T-cell (primary cell): Measurements from ENCODE around the gene CRYBB1. TPM values are rescaled to one million over a fixed set of nuclear protein-coding genes. Genes with fewer than 3 reads are reported as not detected.

Source experiments
- ATAC-seq, 4 experiments: fragments of 200-7000 bp in 3 of 4; fragments of 150-1000 bp in 1 of 4; cut with Tn5 transposase; replicated peaks in 1 of 4; 1 replicate in 3 of 4; 2 replicates in 1 of 4; pipeline ENCODE4 v1.10.0; 2021; ENCODE audit warnings: moderate library complexity in 3 of 4, mild to moderate bottlenecking in 2 of 4, moderate number of reproducible peaks in 1 of 4
- CTCF ChIA-PET, 2 donors: fragments of 300-600 bp; sonication (Branson Sonifier 250); formaldehyde crosslinking; loops; one replicate each; lab custom pipeline; 2022; ENCODE audit warnings: antibody characterized with exemption in 2 of 2; lab: Charles Lee
- POLR2A ChIA-PET, 2 donors: fragments of 300-600 bp; sonication (Branson Sonifier 250); formaldehyde crosslinking; loops; one replicate each; lab custom pipeline; 2022; ENCODE audit warnings: antibody characterized with exemption in 2 of 2; lab: Charles Lee
- DNase-seq, 35 experiments: peaks; one replicate each; pipeline versions ENCODE4 v3.0.0 to v3.0.0-alpha.2; 2013 to 2023
- H3K27ac ChIP-seq: one replicate; pipeline ENCODE4 v1.5.1; 2013; ENCODE audit warnings: low read length
- H3K27me3 ChIP-seq, 2 experiments: replicated peaks in 1 of 2; 1 replicate in 1 of 2; 2 replicates in 1 of 2; pipeline versions ENCODE4 v1.6.1 to v1.7.0; 2013; ENCODE audit warnings: low read length in 1 of 2, mixed read lengths in 1 of 2; ENCODE audit not compliant: control insufficient read depth in 2 of 2, insufficient read depth in 2 of 2; ENCODE audit errors: extremely low read depth in 1 of 2
- H3K36me3 ChIP-seq, 2 donors: 1 replicate in 1 of 2; 2 replicates in 1 of 2; pipeline versions ENCODE4 v1.6.1 to v1.7.0; 2013; ENCODE audit warnings: low read length in 1 of 2; ENCODE audit not compliant: control insufficient read depth in 2 of 2, insufficient read depth in 1 of 2; ENCODE audit errors: extremely low read depth in 1 of 2
- H3K4me1 ChIP-seq, 2 experiments: 1 replicate in 1 of 2; 2 replicates in 1 of 2; pipeline versions ENCODE4 v1.6.1 to v1.7.0; 2013; ENCODE audit warnings: low read length in 2 of 2, mixed read lengths in 1 of 2; ENCODE audit not compliant: insufficient read depth in 2 of 2, control insufficient read depth in 1 of 2; ENCODE audit errors: extremely low read depth in 1 of 2
- H3K4me3 ChIP-seq, 2 donors: 1 replicate in 1 of 2; 2 replicates in 1 of 2; pipeline versions ENCODE4 v1.5.1 to v1.7.0; 2013; ENCODE audit warnings: mild to moderate bottlenecking in 2 of 2, low read length in 1 of 2, moderate library complexity in 1 of 2; ENCODE audit not compliant: control insufficient read depth in 1 of 2; ENCODE audit errors: extremely low read depth in 1 of 2
- H3K9me3 ChIP-seq: 2 replicates; pipeline ENCODE4 v1.7.0; 2013
- H3K27ac Mint-ChIP-seq, 2 donors: one replicate each; pipeline ENCODE4 v1.8.0; 2020 to 2021; ENCODE audit warnings: mild to moderate bottlenecking in 2 of 2, mixed read lengths in 2 of 2
- H3K27me3 Mint-ChIP-seq, 2 donors: one replicate each; pipeline ENCODE4 v1.8.0; 2021 to 2022; ENCODE audit warnings: mixed read lengths in 2 of 2
- H3K36me3 Mint-ChIP-seq: one replicate; pipeline ENCODE4 v1.8.0; 2021; ENCODE audit warnings: mixed read lengths
- H3K4me1 Mint-ChIP-seq, 3 donors: one replicate each; pipeline ENCODE4 v1.8.0; 2020 to 2022; ENCODE audit warnings: mixed read lengths in 3 of 3, mild to moderate bottlenecking in 1 of 3
- H3K4me3 Mint-ChIP-seq, 3 donors: one replicate each; pipeline ENCODE4 v1.8.0; 2020 to 2022; ENCODE audit warnings: mild to moderate bottlenecking in 3 of 3, mixed read lengths in 3 of 3, moderate library complexity in 3 of 3
- H3K9me3 Mint-ChIP-seq, 3 donors: one replicate each; pipeline ENCODE4 v1.8.0; 2020 to 2022; ENCODE audit warnings: mixed read lengths in 3 of 3
- WGBS: methylation state at CpG from one replicate; pipeline ENCODE4 v1.1.5; 2013; ENCODE audit warnings: missing lambda C conversion rate; ENCODE audit not compliant: insufficient coverage; 5-methylcytosine and 5-hydroxymethylcytosine counted together
- total RNA-seq, 35 experiments: library from RNA in 6 of 35; stranded (reverse) in 6 of 35; fragments of 120-200 nt in 1 of 35; gene quantifications; one replicate each; pipeline versions ENCODE4 v1.2.1 to v1.2.4 and lab custom pipeline; 2013 to 2026

Gene CRYBB1
- total RNA-seq, 5 donors from 2014 or later (not counting 1 experiment from before 2014, with no cell fraction given) = not detected

DNA sequence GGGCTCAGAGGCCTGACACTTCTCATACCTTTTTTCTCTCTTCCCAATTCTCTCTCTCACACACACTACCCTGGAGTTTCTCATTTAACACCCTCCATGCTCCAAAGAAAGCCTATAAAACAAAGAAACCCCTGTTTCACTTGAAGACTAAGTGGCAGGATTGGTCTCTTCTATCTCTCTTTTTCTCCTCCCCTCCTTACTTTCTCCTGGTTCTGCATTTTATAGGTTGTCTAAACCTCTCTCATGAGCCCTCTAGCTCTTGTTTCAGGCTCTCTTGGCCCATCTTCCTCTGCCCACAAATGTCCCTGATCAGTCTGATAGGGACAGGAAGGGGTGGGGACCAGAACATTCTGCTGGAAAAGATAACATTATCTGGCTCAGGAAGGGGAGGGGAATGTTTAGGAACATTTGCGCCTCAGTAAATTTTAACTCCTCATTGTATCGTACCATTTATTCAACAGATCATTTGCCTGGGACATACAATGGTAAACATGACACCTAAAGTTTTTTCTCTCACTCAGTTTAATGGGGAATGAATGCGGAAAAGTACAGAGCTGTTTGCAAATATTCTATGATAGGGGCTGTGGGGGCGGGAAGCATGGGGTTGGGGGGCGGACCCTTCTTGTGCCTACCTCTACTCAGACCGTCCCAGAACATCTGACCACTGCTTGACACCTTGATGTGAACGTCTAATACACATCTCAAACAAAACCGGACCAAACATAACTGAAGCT lies 14.8 kb upstream of the CRYBB1 start:
- POLR2A ChIA-PET = interaction anchor here in 1 of 2 donors (0.7 kb wide), 1 partner anchor 86 kb away, joined by 4 read pairs; no protein-coding TSS in a partner anchor
- Histone ChIP-seq H3K4me3 (no peak overlapping the region), H3K27me3 (peaks cover 0 to 4% of the 10 kb centered on the region in 2 experiments), H3K9me3 (no peaks in the 10 kb centered on the region), H3K4me1 (peaks cover 0 to 18% of the 10 kb centered on the region in 2 experiments), H3K27ac (no peak overlapping the region), H3K36me3 (no peaks in the 10 kb centered on the region)
- Mint-ChIP-seq H3K9me3 (peaks cover 0 to 5% (median 0%) of the 10 kb centered on the region in 3 donors), H3K4me1 (peaks cover 0 to 12% (median 10%) of the 10 kb centered on the region in 3 donors), H3K27me3 (no peaks in the 10 kb centered on the region), H3K4me3 (no peak overlapping the region), H3K36me3 (no peaks in the 10 kb centered on the region), H3K27ac (no peak overlapping the region)
- WGBS = 97% methylated on average over 3 of the region's 8 CpGs
- ATAC-seq (no peak), DNase-seq (no peak)
- CTCF ChIA-PET = interaction anchor here (0.6 kb wide), 2 partner anchors 12 to 1455 kb away, joined by 4 to 6 read pairs; no protein-coding TSS in a partner anchor

DNA sequence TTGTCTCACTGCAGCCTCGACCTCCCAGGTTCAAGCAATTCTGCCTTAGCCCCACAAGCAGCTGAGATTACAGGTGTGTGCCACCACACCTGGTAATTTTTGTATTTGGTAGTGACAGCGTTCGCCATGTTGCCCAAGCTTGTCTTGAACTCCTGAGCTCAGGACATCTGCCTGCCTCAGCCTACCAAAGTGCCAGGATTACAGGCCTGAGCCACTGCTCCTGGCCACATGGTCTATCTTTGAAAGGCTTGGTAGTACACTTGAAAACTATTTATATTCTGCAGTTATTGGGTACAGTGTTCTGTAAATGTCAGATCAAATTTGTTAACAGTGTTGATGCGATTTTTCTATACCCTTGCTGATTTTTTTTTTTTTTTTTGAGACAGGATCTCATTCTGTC lies 13.5 kb upstream of the CRYBB1 start:
- no peak overlapping the region for H3K4me3 ChIP-seq
- Mint-ChIP-seq H3K4me1 (peaks cover 4 to 18% (median 18%) of the 10 kb centered on the region in 3 donors), H3K9me3 (peaks cover 0 to 5% (median 0%) of the 10 kb centered on the region in 3 donors), H3K27ac (no peak overlapping the region), H3K36me3 (no peaks in the 10 kb centered on the region), H3K27me3 (no peaks in the 10 kb centered on the region), H3K4me3 (no peak overlapping the region)
- ATAC-seq (no peak), DNase-seq (no peak)
- ChIA-PET CTCF (no interaction called here), POLR2A (interaction anchor here in 1 of 2 donors (1.0 kb wide), 1 partner anchor 148 kb away, joined by 5 read pairs; the partner anchor contains the start of genes HPS4 and SRRD)
- no peaks in the 10 kb centered on the region for H3K9me3 ChIP-seq
- no peaks in the 10 kb centered on the region for H3K36me3 ChIP-seq
- no peak overlapping the region for H3K27ac ChIP-seq
- 100% methylated on average over 3 of the region's 4 CpGs for WGBS
- peaks cover 0 to 4% of the 10 kb centered on the region in 2 experiments for H3K27me3 ChIP-seq
- H3K4me1 ChIP-seq = peaks cover 0 to 14% of the 10 kb centered on the region in 2 experiments

DNA sequence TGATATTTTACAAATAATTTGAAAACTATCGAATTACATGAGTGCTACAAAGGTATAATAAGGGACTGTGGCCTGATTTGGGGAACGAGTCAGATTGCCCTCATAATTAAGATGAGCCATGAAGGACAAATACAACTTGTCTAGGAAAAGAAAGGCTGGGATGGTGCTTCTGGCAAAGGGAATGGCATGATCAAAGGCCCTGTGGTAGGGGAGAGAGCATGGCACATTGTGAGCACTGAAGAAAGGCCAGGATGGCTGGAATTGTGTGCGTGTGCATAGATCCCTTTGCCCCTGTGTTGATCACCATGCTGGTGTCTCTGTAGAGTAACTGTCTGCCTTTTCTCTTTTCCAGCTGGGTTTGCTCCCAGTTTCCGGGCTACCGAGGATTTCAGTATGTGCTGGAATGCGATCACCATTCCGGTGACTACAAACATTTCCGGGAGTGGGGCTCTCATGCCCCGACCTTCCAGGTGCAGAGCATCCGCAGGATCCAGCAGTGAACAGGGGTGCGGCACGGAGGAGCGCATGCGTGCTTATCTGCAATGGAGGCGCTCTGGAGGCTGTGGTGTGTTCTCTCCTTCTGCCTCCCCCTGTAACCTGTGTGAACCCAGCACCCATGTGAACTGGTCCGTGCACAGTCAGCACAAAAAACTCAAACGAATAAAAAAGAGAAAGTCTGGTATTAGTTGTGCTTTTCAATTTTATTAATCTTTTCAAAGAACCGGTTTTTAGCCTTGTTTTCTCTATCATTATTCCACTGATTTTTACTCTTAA lies 12.3 kb upstream of the CRYBB1 start:
- no peak for ATAC-seq

DNA sequence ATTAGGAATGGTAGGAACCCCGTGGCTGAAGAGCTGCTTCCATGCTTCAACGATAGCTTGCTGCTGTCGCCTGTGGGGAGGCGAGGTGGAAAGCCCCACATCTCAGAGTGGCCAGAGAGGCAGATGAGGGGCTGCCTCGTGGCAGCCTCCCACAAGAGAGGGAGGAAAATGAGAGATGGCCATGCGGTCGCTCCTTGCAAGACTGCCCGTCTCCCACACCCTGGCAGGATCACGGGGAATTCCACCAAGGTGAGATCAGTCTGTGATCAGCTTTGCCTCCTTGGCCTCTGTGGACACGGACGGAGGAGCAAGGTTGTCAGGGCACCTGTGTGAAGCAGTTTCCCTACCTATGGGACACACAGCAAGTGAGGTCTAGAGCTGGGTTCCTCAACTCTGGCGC lies 7.0 kb upstream of the CRYBB1 start:
- POLR2A ChIA-PET = no interaction called here
- peaks cover 4 to 14% (median 11%) of the 10 kb centered on the region in 3 donors for H3K4me1 Mint-ChIP-seq
- no peak overlapping the region for H3K4me3 Mint-ChIP-seq

More for the DNA sequence above, 12.3 kb upstream of the CRYBB1 start:
- Histone ChIP-seq H3K36me3 (no peaks in the 10 kb centered on the region), H3K4me1 (peaks cover 0 to 14% of the 10 kb centered on the region in 2 experiments), H3K4me3 (no peak overlapping the region), H3K27me3 (peaks cover 0 to 4% of the 10 kb centered on the region in 2 experiments), H3K27ac (no peak overlapping the region), H3K9me3 (no peaks in the 10 kb centered on the region)
- Mint-ChIP-seq H3K27ac (peak overlapping the region in 1 of 2 donors; percentile 31), H3K9me3 (peaks cover 0 to 5% (median 0%) of the 10 kb centered on the region in 3 donors), H3K27me3 (no peaks in the 10 kb centered on the region), H3K36me3 (no peaks in the 10 kb centered on the region), H3K4me3 (no peak overlapping the region), H3K4me1 (peaks cover 4 to 18% (median 18%) of the 10 kb centered on the region in 3 donors)
- ChIA-PET POLR2A (interaction anchor here in 1 of 2 donors (1.0 kb wide), 1 partner anchor 147 kb away, joined by 5 read pairs; the partner anchor contains the start of genes HPS4 and SRRD), CTCF (interaction anchor here in 1 of 2 donors (0.7 kb wide), 1 partner anchor 82 kb away, joined by 3 read pairs; no protein-coding TSS in a partner anchor)
- DNase-seq = no peak
- 93% methylated on average over 12 of the region's 18 CpGs for WGBS

DNA sequence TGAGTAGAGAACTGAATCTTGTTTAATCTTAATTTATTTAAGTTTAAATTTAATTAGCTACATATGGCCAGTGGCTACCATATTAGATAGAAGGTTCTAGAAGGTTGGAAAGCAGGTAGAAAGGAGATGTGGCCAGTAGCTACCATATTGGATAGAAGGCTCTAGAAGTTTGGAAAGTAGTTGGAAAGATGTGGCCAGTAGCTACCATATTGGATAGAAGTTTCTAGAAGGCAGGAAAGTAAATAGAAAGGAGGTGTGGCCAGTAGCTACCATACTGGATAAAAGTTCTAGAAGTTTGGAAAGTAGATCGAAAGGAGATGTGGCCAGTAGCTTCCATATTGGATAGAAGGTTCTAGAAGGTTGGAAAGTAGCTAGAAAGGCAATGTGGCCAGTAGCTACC lies 6.2 kb upstream of the CRYBB1 start:
- H3K36me3 Mint-ChIP-seq = no peaks in the 10 kb centered on the region
- no peak for DNase-seq
- H3K27ac Mint-ChIP-seq = no peak overlapping the region
- H3K4me3 Mint-ChIP-seq = no peak overlapping the region
- no peaks in the 10 kb centered on the region for H3K27me3 Mint-ChIP-seq
- H3K4me1 Mint-ChIP-seq = peaks cover 4 to 14% (median 11%) of the 10 kb centered on the region in 3 donors
- no peak for ATAC-seq
- H3K9me3 ChIP-seq = no peaks in the 10 kb centered on the region
- peaks cover 0 to 13% of the 10 kb centered on the region in 2 experiments for H3K4me1 ChIP-seq
- H3K4me3 ChIP-seq = no peak overlapping the region
- WGBS = 92% methylated on average over 1 of the region's 1 CpG
- CTCF ChIA-PET = interaction anchor here in 1 of 2 donors (0.6 kb wide), 1 partner anchor 19 kb away, joined by 3 read pairs; no protein-coding TSS in a partner anchor
- peaks cover 0 to 4% (median 0%) of the 10 kb centered on the region in 3 donors for H3K9me3 Mint-ChIP-seq
- H3K27ac ChIP-seq = no peak overlapping the region
- POLR2A ChIA-PET = no interaction called here
- peaks cover 0 to 5% of the 10 kb centered on the region in 2 donors for H3K36me3 ChIP-seq
- H3K27me3 ChIP-seq = peaks cover 0 to 2% of the 10 kb centered on the region in 2 experiments

More for the DNA sequence above, 7.0 kb upstream of the CRYBB1 start:
- DNase-seq = no peak
- Mint-ChIP-seq H3K36me3 (no peaks in the 10 kb centered on the region), H3K27me3 (no peaks in the 10 kb centered on the region), H3K9me3 (peaks cover 0 to 4% (median 0%) of the 10 kb centered on the region in 3 donors), H3K27ac (no peak overlapping the region)
- H3K27me3 ChIP-seq = peaks cover 0 to 2% of the 10 kb centered on the region in 2 experiments
- 94% methylated on average over 7 of the region's 12 CpGs for WGBS
- no peak for ATAC-seq
- no peaks in the 10 kb centered on the region for H3K9me3 ChIP-seq
- no peak overlapping the region for H3K27ac ChIP-seq
- CTCF ChIA-PET = interaction anchor here in 1 of 2 donors (0.6 kb wide), 1 partner anchor 1599 kb away, joined by 3 read pairs; no protein-coding TSS in a partner anchor
- no peak overlapping the region for H3K4me3 ChIP-seq
- H3K4me1 ChIP-seq = peaks cover 0 to 14% of the 10 kb centered on the region in 2 experiments
- peaks cover 0 to 5% of the 10 kb centered on the region in 2 donors for H3K36me3 ChIP-seq

DNA sequence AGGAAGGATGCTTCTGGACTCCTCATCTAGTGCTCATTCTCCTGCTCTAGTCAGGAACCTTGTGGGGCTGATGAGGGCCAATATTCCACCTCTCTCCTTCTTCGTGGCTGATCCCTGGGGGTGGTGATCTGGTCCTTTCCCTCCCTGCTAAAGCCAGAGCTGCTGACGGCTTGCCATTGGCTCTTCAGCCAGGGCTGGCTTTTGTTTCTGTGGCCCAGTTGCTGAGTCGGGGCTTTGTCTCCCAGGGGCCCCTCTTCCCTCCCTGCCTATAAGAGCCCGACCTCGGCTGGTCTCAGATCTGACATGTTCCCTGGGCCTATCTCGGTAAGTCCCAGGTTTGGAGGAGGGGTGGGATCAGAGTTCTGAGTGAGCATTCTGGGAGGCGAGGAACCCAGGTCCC lies 3.8 kb upstream of the CRYBB1 start, which contains the start of gene CRYBA4:
Gene CRYBA4 (plus strand): TSS at position 301 of the 400 bp plus-strand sequence. CDS start 634 bp downstream, outside the sequence.
- CTCF ChIA-PET = no interaction called here
- H3K36me3 ChIP-seq = peaks cover 0 to 5% of the 10 kb centered on the region in 2 donors
- Mint-ChIP-seq H3K9me3 (peaks cover 0 to 4% (median 0%) of the 10 kb centered on the region in 3 donors), H3K4me1 (peaks cover 0 to 13% (median 6%) of the 10 kb centered on the region in 3 donors), H3K4me3 (no peak within 1 kb of the TSS), H3K27me3 (no peaks in the 10 kb centered on the region), H3K27ac (no peak within 1 kb of the TSS), H3K36me3 (no peaks in the 10 kb centered on the region)
- no peak within 1 kb of the TSS for H3K4me3 ChIP-seq
- no CpG with 5 or more reads among the region's 7 CpGs for WGBS
- no peak within 1 kb of the TSS for H3K27ac ChIP-seq
- no peak for ATAC-seq
- H3K4me1 ChIP-seq = peaks cover 0 to 9% of the 10 kb centered on the region in 2 experiments
- H3K9me3 ChIP-seq = no peaks in the 10 kb centered on the region
- no peak for DNase-seq
- peaks cover 0 to 2% of the 10 kb centered on the region in 2 experiments for H3K27me3 ChIP-seq
- POLR2A ChIA-PET = interaction anchor here in 1 of 2 donors (0.5 kb wide), 1 partner anchor 83 kb away, joined by 3 read pairs; no protein-coding TSS in a partner anchor
